Upper lobe of right lung (tissue), 1 donor: ENCODE measurements around the gene SYNPO2. TPM values are rescaled to one million over a fixed set of nuclear protein-coding genes. Genes with fewer than 3 reads are reported as not detected.

Source experiments
- ATAC-seq: fragments of 200-7000 bp; cut with Tn5 transposase; one replicate; pipeline ENCODE4 v1.9.1; 2020; ENCODE audit warnings: mild to moderate bottlenecking, moderate library complexity
- DNase-seq: peaks from one replicate; pipeline ENCODE4 v3.0.0-alpha.2; 2020
- H3K27ac ChIP-seq: fragments of 200-600 bp; one replicate; pipeline ENCODE4 v1.8.0; 2022
- H3K27me3 ChIP-seq: fragments of 200-600 bp; one replicate; pipeline ENCODE4 v1.8.0; 2022; ENCODE audit warnings: mild to moderate bottlenecking
- H3K36me3 ChIP-seq: fragments of 200-600 bp; one replicate; pipeline ENCODE4 v1.8.0; 2022
- H3K4me1 ChIP-seq: fragments of 200-600 bp; one replicate; pipeline ENCODE4 v1.8.0; 2022
- H3K4me3 ChIP-seq: fragments of 200-600 bp; one replicate; pipeline ENCODE4 v1.8.0; 2022; ENCODE audit warnings: mild to moderate bottlenecking
- H3K9me3 ChIP-seq: fragments of 200-600 bp; one replicate; pipeline ENCODE4 v1.8.0; 2022
- intact Hi-C: fragments of 100-400 bp; cut with DNase I; formaldehyde crosslinking; loops from one replicate; pipeline ENCODE4 v1.11.0; 2022
- total RNA-seq: library from RNA; stranded (reverse); fragmentation: NEBNext Ultra II Directional; extraction: Animal tissue kit (Norgen Biotek cat#: 25700); gene quantifications from one replicate; pipeline ENCODE4 v1.2.1, GENCODE V29; 2021
- TF ChIP-seq, protein P1 (sequence below): fragments of 200-600 bp; IDR thresholded peaks from one replicate; pipeline ENCODE4 v1.8.0; 2022; ENCODE audit warnings: antibody characterized with exemption
- donor health status: DM: no; HTN: yes; CAD: no; lungs with severe emphysema.

SYNPO2 gene
- total RNA-seq, 1 donor from 2014 or later, result 38.9 TPM

DNA sequence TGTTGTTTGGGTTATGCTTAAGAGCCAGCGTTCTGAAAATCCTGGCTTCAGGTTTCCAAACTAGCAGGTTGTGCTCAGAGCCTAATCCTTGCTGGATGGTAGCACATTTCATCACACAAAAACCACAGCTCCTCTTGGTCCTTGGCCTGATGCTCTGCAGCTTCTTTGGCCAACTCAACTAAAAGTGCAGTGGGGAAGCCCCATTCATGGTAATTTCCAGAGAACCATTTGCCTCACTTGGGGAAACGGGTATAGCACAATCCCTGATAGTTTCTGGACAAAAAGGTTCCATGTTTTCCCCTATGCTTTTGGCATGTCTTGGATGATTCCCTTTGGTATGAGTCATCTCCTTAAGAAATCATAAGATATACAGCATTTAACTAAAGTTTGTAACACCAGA is 78.7 kb downstream of the SYNPO2 start:
- no peaks in the 10 kb centered on the region for H3K9me3 ChIP-seq
- no peak for ATAC-seq
- intact Hi-C loops, result no loop called here
- TF ChIP-seq, protein P1, sequence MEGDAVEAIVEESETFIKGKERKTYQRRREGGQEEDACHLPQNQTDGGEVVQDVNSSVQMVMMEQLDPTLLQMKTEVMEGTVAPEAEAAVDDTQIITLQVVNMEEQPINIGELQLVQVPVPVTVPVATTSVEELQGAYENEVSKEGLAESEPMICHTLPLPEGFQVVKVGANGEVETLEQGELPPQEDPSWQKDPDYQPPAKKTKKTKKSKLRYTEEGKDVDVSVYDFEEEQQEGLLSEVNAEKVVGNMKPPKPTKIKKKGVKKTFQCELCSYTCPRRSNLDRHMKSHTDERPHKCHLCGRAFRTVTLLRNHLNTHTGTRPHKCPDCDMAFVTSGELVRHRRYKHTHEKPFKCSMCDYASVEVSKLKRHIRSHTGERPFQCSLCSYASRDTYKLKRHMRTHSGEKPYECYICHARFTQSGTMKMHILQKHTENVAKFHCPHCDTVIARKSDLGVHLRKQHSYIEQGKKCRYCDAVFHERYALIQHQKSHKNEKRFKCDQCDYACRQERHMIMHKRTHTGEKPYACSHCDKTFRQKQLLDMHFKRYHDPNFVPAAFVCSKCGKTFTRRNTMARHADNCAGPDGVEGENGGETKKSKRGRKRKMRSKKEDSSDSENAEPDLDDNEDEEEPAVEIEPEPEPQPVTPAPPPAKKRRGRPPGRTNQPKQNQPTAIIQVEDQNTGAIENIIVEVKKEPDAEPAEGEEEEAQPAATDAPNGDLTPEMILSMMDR, result no peak
- H3K4me3 ChIP-seq, result no peak overlapping the region
- no peaks in the 10 kb centered on the region for H3K27me3 ChIP-seq
- H3K36me3 ChIP-seq, result no peaks in the 10 kb centered on the region
- DNase-seq, result no peak
- peak overlapping the region; percentile 44 for H3K27ac ChIP-seq
- peaks cover 18% of the 10 kb centered on the region for H3K4me1 ChIP-seq

DNA sequence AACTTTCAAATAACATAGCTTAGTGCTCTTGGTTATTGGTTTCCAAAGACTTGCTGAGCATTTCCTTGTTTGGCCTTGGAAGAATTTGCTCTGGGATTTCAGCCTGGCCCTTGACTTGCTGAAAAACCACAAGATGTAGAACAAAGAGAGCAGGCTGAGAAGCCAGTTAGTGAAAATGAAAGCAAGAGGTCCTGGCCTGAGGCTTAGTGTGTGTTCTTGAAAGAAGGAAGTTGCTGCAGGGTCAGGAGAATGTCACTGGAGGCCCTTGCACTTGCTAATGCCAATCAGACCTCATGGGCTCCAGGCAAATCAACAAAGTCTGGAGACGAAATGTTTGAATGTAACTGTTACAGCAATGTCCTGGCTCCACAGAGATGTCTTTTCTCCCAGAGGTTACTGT is 79.4 kb downstream of the SYNPO2 start:
- Histone ChIP-seq H3K4me3 (no peak overlapping the region), H3K27me3 (no peaks in the 10 kb centered on the region), H3K4me1 (peaks cover 18% of the 10 kb centered on the region), H3K36me3 (no peaks in the 10 kb centered on the region), H3K9me3 (no peaks in the 10 kb centered on the region), H3K27ac (peak overlapping the region; percentile 52)
- ATAC-seq (peak; percentile 97), DNase-seq (no peak)
- intact Hi-C loops, result no loop called here
- TF ChIP-seq, protein P1, result no peak

GRCh38 chr4:118968813-118969212 is 80.2 kb downstream of the SYNPO2 start:
- TF ChIP-seq, protein P1, result no peak
- peaks cover 18% of the 10 kb centered on the region for H3K4me1 ChIP-seq
- no peak for ATAC-seq

DNA sequence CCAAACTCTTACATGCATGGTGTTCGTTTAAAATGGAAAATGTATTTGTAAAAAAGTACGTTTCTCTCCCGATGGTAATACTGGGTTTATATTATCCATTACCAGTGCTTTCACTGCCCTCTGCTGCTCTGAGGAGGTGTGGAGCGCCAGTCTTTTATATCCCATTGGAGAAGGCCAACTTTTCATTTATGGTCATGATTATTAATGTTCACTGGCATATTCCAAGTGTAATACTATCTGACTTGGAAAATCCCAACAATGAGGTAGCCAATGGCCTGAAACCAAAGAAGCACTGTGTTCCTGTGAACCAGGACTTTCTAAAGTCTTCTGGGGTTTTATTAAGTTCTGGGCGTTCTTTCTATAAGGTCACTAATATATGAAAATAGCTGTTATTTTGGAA is 80.7 kb downstream of the SYNPO2 start:
- ATAC-seq (peak; percentile 75), DNase-seq (no peak)
- no peak overlapping the region for H3K4me3 ChIP-seq
- H3K27me3 ChIP-seq, result no peaks in the 10 kb centered on the region
- no peaks in the 10 kb centered on the region for H3K9me3 ChIP-seq
- no peak overlapping the region for H3K27ac ChIP-seq
- H3K36me3 ChIP-seq, result no peaks in the 10 kb centered on the region
- intact Hi-C loops, result no loop called here
- peaks cover 18% of the 10 kb centered on the region for H3K4me1 ChIP-seq
- TF ChIP-seq, protein P1, result peak; percentile 53

More at GRCh38 chr4:118968813-118969212, 80.2 kb downstream of the SYNPO2 start:
- H3K27ac ChIP-seq, result peak overlapping the region; percentile 52
- H3K4me3 ChIP-seq, result no peak overlapping the region
- no peaks in the 10 kb centered on the region for H3K36me3 ChIP-seq
- intact Hi-C loops, result no loop called here
- no peaks in the 10 kb centered on the region for H3K27me3 ChIP-seq
- no peaks in the 10 kb centered on the region for H3K9me3 ChIP-seq
- no peak for DNase-seq

- no peaks in the 10 kb centered on the region for H3K27me3 ChIP-seq
- TF ChIP-seq, protein P1, result no peak
- DNase-seq, result no peak
- no peak overlapping the region for H3K4me3 ChIP-seq
- intact Hi-C loops, result no loop called here
- H3K4me1 ChIP-seq, result peaks cover 16% of the 10 kb centered on the region
- no peak overlapping the region for H3K27ac ChIP-seq
- ATAC-seq, result no peak
- no peaks in the 10 kb centered on the region for H3K9me3 ChIP-seq
- no peaks in the 10 kb centered on the region for H3K36me3 ChIP-seq
These were observed 83.5 kb downstream of the SYNPO2 start for GRCh38 chr4:118972167-118972566.

DNA sequence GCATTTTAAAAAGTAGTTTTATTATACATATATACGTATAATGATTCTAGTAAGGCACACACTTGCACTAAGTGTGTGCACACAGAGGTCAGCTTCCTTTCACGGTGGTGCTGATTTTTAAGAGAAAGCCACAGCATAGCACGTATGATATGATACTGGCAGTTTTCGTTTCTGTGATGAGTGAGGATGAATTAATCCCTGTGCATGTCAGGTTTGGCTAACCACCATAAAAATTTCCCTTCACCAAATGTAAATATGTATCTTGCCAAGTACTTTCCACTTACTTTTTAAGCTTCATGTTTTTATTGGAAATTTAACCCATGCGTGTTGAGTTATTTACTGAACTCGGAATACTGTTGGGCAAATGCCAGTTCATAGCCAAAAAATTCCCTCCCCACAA is 84.6 kb downstream of the SYNPO2 start:
- intact Hi-C loops, result no loop called here
- Histone ChIP-seq H3K4me1 (peaks cover 4% of the 10 kb centered on the region), H3K27ac (no peak overlapping the region), H3K9me3 (no peaks in the 10 kb centered on the region), H3K36me3 (no peaks in the 10 kb centered on the region), H3K4me3 (no peak overlapping the region), H3K27me3 (no peaks in the 10 kb centered on the region)
- ATAC-seq (no peak), DNase-seq (no peak)
- TF ChIP-seq, protein P1, result no peak
